IMR-90 (cell line): ENCODE results near the gene RSAD1. TPM values are rescaled to one million over a fixed set of nuclear protein-coding genes. Genes with fewer than 3 reads are reported as not detected.

ENCODE experiments used
- ATAC-seq: fragments of 200-7000 bp; cut with Tn5 transposase; 2 replicates; pipeline ENCODE4 v1.9.1; 2020; ENCODE audit warnings: low read depth, mild to moderate bottlenecking, moderate library complexity
- BruUV-seq: library from RNA; stranded (reverse); fragments of 400-500 nt; replicated peaks from 2 replicates; lab custom pipeline; 2021; lab: Mats Ljungman, UMichigan
- CTCF ChIA-PET: fragments of 300-600 bp; formaldehyde crosslinking; extraction: SDS; loops from one replicate; lab custom pipeline; 2021; ENCODE audit warnings: antibody characterized with exemption; lab: Yijun Ruan, JAX
- POLR2A ChIA-PET: fragments of 300-600 bp; sonication (Branson Sonifier 250); formaldehyde crosslinking; loops from one replicate; lab custom pipeline; 2022; ENCODE audit warnings: antibody characterized with exemption; ENCODE audit not compliant: unreplicated experiment; lab: Charles Lee
- DNase-seq: peaks from one replicate; pipeline ENCODE4 v3.0.0; 2013
- H2AFZ ChIP-seq: replicated peaks from 2 replicates; pipeline ENCODE3; 2013; ENCODE audit warnings: low read length, mild to moderate bottlenecking; ENCODE audit not compliant: poor library complexity
- H2AK5ac ChIP-seq: 2 replicates; pipeline ENCODE4 v1.6.1; 2013; ENCODE audit warnings: low read depth, low read length, inconsistent platforms
- H2AK9ac ChIP-seq: replicated peaks from 2 replicates; pipeline ENCODE3; 2013; ENCODE audit warnings: mild to moderate bottlenecking, low read depth, low read length, moderate library complexity; ENCODE audit not compliant: poor library complexity
- H2BK120ac ChIP-seq: 2 replicates; pipeline ENCODE4 v1.6.1; 2013; ENCODE audit warnings: low read depth, low read length, inconsistent platforms
- H2BK15ac ChIP-seq: 3 replicates; pipeline ENCODE4 v1.6.1; 2013; ENCODE audit warnings: low read depth, low read length, inconsistent platforms
- H2BK20ac ChIP-seq: 2 replicates; pipeline ENCODE4 v1.6.1; 2013; ENCODE audit warnings: low read depth, mild to moderate bottlenecking, inconsistent platforms, low read length, moderate library complexity
- H2BK5ac ChIP-seq: 2 replicates; pipeline ENCODE4 v1.6.1; 2013; ENCODE audit warnings: mild to moderate bottlenecking, low read depth, low read length, inconsistent platforms; ENCODE audit not compliant: poor library complexity, severe bottlenecking
- H3K14ac ChIP-seq: replicated peaks from 2 replicates; pipeline ENCODE4 v1.6.1; 2013; ENCODE audit warnings: low read depth, low read length, inconsistent platforms
- H3K18ac ChIP-seq: 2 replicates; pipeline ENCODE4 v1.6.1; 2013; ENCODE audit warnings: low read depth, low read length, control low read depth
- H3K23ac ChIP-seq: 2 replicates; pipeline ENCODE4 v1.6.1; 2013; ENCODE audit warnings: low read depth, low read length, inconsistent platforms
- H3K27ac ChIP-seq: 2 replicates; pipeline ENCODE4 v1.5.1; 2013; ENCODE audit warnings: mild to moderate bottlenecking, control low read depth, low read length; ENCODE audit not compliant: insufficient read depth
- H3K27me3 ChIP-seq: 2 replicates; pipeline ENCODE4 v1.6.1; 2013; ENCODE audit warnings: low read length; ENCODE audit not compliant: control insufficient read depth, insufficient read depth
- H3K36me3 ChIP-seq: 2 replicates; pipeline ENCODE4 v1.6.1; 2013; ENCODE audit warnings: low read length, mixed read lengths; ENCODE audit not compliant: control insufficient read depth, insufficient read depth
- H3K4ac ChIP-seq: 2 replicates; pipeline ENCODE4 v1.6.1; 2013; ENCODE audit warnings: low read depth, low read length, inconsistent platforms
- H3K4me1 ChIP-seq: 2 replicates; pipeline ENCODE4 v1.6.1; 2013; ENCODE audit warnings: low read length, mixed read lengths; ENCODE audit not compliant: control insufficient read depth, insufficient read depth
- H3K4me2 ChIP-seq: 2 replicates; pipeline ENCODE4 v1.6.1; 2013; ENCODE audit warnings: low read depth, mild to moderate bottlenecking, control low read depth, low read length, moderate library complexity
- H3K4me3 ChIP-seq: 2 replicates; pipeline ENCODE4 v1.5.1; 2013; ENCODE audit warnings: low read depth, mild to moderate bottlenecking, control low read depth, low read length, moderate library complexity; ENCODE audit not compliant: insufficient read depth
- H3K56ac ChIP-seq: 2 replicates; pipeline ENCODE4 v1.6.1; 2013; ENCODE audit warnings: low read length, inconsistent platforms; ENCODE audit not compliant: insufficient read depth; ENCODE audit errors: extremely low read depth
- H3K79me1 ChIP-seq, 2 experiments: 2 replicates each; pipeline ENCODE4 v1.6.1; 2013; ENCODE audit warnings: low read length in 2 of 2, inconsistent platforms in 1 of 2, low read depth in 1 of 2
- H3K9ac ChIP-seq: 2 replicates; pipeline ENCODE4 v1.6.1; 2013; ENCODE audit warnings: low read depth, low read length, control low read depth
- H3K9me1 ChIP-seq: 2 replicates; pipeline ENCODE4 v1.6.1; 2013; ENCODE audit warnings: low read length, inconsistent platforms; ENCODE audit not compliant: insufficient read depth
- H3K9me3 ChIP-seq: 2 replicates; pipeline ENCODE4 v1.6.1; 2013; ENCODE audit warnings: low read length; ENCODE audit not compliant: control insufficient read depth, insufficient read depth
- H4K20me1 ChIP-seq: 2 replicates; pipeline ENCODE4 v1.6.1; 2013; ENCODE audit warnings: low read length, inconsistent platforms; ENCODE audit not compliant: insufficient read depth
- H4K5ac ChIP-seq: 2 replicates; pipeline ENCODE4 v1.6.1; 2013; ENCODE audit warnings: mild to moderate bottlenecking, low read depth, low read length, control low read depth
- H4K8ac ChIP-seq, 2 experiments: 2 replicates each; pipeline ENCODE4 v1.6.1; 2013; ENCODE audit warnings: low read depth in 2 of 2, low read length in 2 of 2, control low read depth in 1 of 2, inconsistent platforms in 1 of 2
- H4K91ac ChIP-seq: 2 replicates; pipeline ENCODE4 v1.6.1; 2013; ENCODE audit warnings: low read depth, low read length, inconsistent platforms; ENCODE audit not compliant: insufficient read depth
- BHLHE40 ChIP-seq: fragments of 150-350 bp; IDR thresholded peaks from 2 replicates; pipeline ENCODE4 v1.6.1; 2016; ENCODE audit warnings: mild to moderate bottlenecking, low read depth, low read length
- CEBPB ChIP-seq: IDR thresholded peaks from 2 replicates; pipeline ENCODE4 v1.6.1; 2012; ENCODE audit warnings: low read depth, low read length, improper control_type of control experiment
- CTCF ChIP-seq: conservative IDR thresholded peaks from 2 replicates; pipeline ENCODE4 v1.5.1; 2012; ENCODE audit warnings: mild to moderate bottlenecking, low read depth, low read length, improper control_type of control experiment
- MXI1 ChIP-seq: IDR thresholded peaks from 2 replicates; pipeline ENCODE4 v1.6.1; 2012; ENCODE audit warnings: low read depth, mild to moderate bottlenecking, low read length, moderate library complexity, borderline replicate concordance
- NFE2L2 ChIP-seq: fragments of 150-350 bp; IDR thresholded peaks from 2 replicates; pipeline ENCODE4 v1.6.1; 2016; ENCODE audit warnings: low read depth, mild to moderate bottlenecking, low read length
- RCOR1 ChIP-seq: IDR thresholded peaks from 2 replicates; pipeline ENCODE4 v1.6.1; 2012; ENCODE audit warnings: mild to moderate bottlenecking, low read length, improper control_type of control experiment; ENCODE audit not compliant: insufficient replicate concordance
- SMC3 ChIP-seq: fragments of 150-350 bp; IDR thresholded peaks from 2 replicates; pipeline ENCODE4 v1.6.1; 2016; ENCODE audit warnings: low read depth, mild to moderate bottlenecking, antibody characterized with exemption, low read length, moderate library complexity
- USF2 ChIP-seq: fragments of 150-350 bp; IDR thresholded peaks from 2 replicates; pipeline ENCODE4 v1.6.1; 2017; ENCODE audit warnings: mild to moderate bottlenecking, antibody characterized with exemption, low read length, low read depth
- WGBS, 2 experiments: methylation state at CpG; one replicate each; pipeline versions ENCODE4 v1.1.5 to v1.1.7; 2013; ENCODE audit warnings: missing lambda C conversion rate in 2 of 2; ENCODE audit not compliant: insufficient read length in 1 of 2; ENCODE audit errors: extremely low coverage in 2 of 2; 5-methylcytosine and 5-hydroxymethylcytosine counted together
- dilution Hi-C: fragments of 300-500 bp; cut with HindIII; formaldehyde crosslinking; loops from one replicate; pipeline ENCODE4 v1.14.3; 2018; ENCODE audit warnings: low sequenced_read_pairs; ENCODE audit not compliant: unreplicated experiment
- in situ Hi-C: fragments of 300-500 bp; cut with MboI; formaldehyde crosslinking; loops from 3 replicates; pipeline ENCODE4 v1.14.3; 2019; ENCODE audit warnings: low sequenced_read_pairs, inconsistent platforms, mixed read lengths
- intact Hi-C: fragments of 100-400 bp; cut with micrococcal nuclease; formaldehyde crosslinking; loops from 2 replicates; pipeline ENCODE4 v1.10.0; 2022
- polyA plus RNA-seq, 3 experiments: library from polyadenylated mRNA; depleted of rRNA; stranded (reverse); fragments of >200 nt; gene quantifications; 2 replicates each; pipeline ENCODE4 v1.2.3, GENCODE V29; 2012; ENCODE audit warnings: low replicate concordance in 1 of 3
- total RNA-seq: library from RNA; depleted of rRNA; stranded (reverse); fragments of >200 nt; gene quantifications from 2 replicates; pipeline ENCODE4 v1.2.3, GENCODE V29; 2012

Gene RSAD1
- total and polyA plus RNA-seq, 2 of the 4 experiments (the other 2 are of a cell fraction): 10.8 to 19.2 TPM

- Histone ChIP-seq H4K91ac (no peak overlapping the region), H3K4me1 (peaks cover 2% of the 10 kb centered on the region), H3K36me3 (peaks cover 1% of the 10 kb centered on the region; the same call in 1 of the 2 replicates), H3K27ac (no peak overlapping the region), H3K4me3 (no peak overlapping the region), H2AFZ (no peak overlapping the region), H3K27me3 (peaks cover 25% of the 10 kb centered on the region), H3K9ac (no peak overlapping the region), H3K18ac (no peak overlapping the region), H3K23ac (no peak overlapping the region), H3K79me1 (no peaks in the 10 kb centered on the region), H3K4me2 (no peak overlapping the region), H2BK5ac (no peak overlapping the region), H3K9me1 (no peaks in the 10 kb centered on the region), H2BK15ac (no peak overlapping the region), H2AK5ac (no peak overlapping the region), H4K20me1 (no peaks in the 10 kb centered on the region; the same call in 1 of the 2 replicates), H4K8ac (no peak overlapping the region), H2BK20ac (no peak overlapping the region), H3K56ac (no peak overlapping the region), H3K9me3 (no peaks in the 10 kb centered on the region), H3K4ac (no peak overlapping the region), H3K14ac (no peak overlapping the region), H2BK120ac (no peak overlapping the region), H2AK9ac (no peak overlapping the region), H4K5ac (no peak overlapping the region)
- no TSS peak for BruUV-seq
- ChIA-PET CTCF (interaction anchor here (0.7 kb wide), 1 partner anchor 602 kb away, joined by 3 read pairs; no protein-coding TSS in a partner anchor), POLR2A (no interaction called here)
- ATAC-seq (no peak), DNase-seq (no peak)
- WGBS, 2 experiments: no CpG with 5 or more reads among the region's 9 CpGs
- dilution Hi-C loops: no loop called here
- TF ChIP-seq CTCF: no peak
- TF ChIP-seq RCOR1: no peak
- no peak for TF ChIP-seq USF2
- no peak for TF ChIP-seq CEBPB
- TF ChIP-seq BHLHE40: no peak
- TF ChIP-seq NFE2L2: no peak
- no peak for TF ChIP-seq MXI1
- TF ChIP-seq SMC3: no peak
- in situ Hi-C loops: no loop called here
- intact Hi-C loops: no loop called here
These were observed 13.0 kb upstream of the RSAD1 start for GRCh38 chr17:50465635-50466034.
